Stimulated activated CD4-positive, alpha-beta T cell treated with anti-CD3 and anti-CD28 coated beads, Interleukin-1b, Interleukin-23, amount 100 ng/mL, for 48 hours (primary cell): ENCODE data around the gene CREB5.
"Not testable (repeated sequence)": the region's sequence is repeated elsewhere in the genome, so short reads cannot be mapped to it uniquely, and the experiment has no call there.

Experiments
- DNase-seq: peaks from one replicate; pipeline ENCODE4 v3.0.0-alpha.2; 2020

The CREB5 gene

DNA sequence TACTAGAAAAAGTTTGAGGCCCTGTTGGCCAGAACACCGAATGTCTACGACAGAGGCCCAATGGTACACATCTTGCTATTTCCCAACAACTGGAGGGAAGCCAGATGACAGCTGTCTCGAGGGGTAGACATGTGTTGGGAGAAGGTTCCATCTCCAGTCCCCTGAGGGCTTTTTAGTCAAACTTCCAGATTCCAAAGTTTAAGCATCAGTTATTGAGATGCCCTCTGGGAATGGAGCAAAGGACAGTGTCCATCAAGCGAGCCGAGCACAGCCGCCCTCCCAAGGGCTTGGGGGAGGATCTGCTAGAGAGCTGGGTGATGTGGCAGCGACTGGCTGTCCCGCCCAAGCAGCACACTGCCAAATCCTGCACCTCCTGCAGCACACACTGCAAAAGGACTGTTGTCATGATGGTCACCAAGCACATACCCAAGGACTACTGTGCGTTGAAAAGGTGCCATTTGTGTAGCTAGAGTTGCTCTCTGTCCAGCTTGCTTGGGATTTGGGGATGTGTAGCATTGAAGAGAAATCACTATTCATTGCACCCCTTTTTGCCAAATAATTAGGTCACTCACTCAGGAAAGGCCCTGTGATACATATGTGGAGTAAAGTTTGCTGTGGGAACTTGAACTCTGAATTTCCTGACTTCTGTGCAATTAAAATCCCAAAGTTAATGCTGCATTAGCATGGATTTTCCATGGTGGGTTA lies 381.2 kb downstream of the CREB5 start:
- no peak for DNase-seq

DNA sequence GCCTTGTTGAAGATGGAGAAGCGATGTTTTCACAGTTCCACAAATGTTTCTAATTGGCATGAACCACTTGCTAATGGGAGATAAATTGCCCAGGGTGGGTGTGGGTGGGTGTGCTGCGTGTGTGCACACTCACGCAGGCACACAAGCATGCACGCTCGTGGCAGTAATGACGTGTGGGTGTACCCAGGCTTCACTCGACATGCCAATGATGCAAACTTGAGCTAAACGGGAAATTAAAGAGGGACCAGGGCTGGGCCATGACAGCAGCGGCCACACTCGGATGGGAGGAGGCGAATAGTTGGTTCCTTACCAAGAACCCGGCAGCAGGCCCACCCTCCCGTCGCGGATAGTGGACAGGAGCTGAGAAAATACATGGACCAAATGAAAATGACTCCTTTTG lies 386.0 kb downstream of the CREB5 start:
- DNase-seq = no peak

DNA sequence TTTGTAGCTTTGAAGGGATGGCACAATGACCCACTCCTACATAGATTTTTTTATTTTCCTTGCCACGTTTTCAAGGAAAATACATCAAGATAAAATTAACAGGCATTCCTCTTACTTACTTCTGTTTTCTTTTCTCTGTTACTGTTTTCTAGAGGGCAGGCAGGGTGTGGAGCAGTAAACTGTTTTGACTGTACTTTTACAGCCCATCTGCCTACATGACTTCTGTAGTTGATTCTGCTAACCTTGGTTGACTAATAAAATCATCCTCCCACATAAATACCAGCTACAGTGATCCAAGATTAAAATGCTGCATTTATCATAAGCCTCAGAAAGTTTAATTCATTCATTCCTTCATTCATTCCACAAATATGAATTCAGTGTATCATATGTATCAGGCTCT lies 387.3 kb downstream of the CREB5 start:
- no peak for DNase-seq

DNA sequence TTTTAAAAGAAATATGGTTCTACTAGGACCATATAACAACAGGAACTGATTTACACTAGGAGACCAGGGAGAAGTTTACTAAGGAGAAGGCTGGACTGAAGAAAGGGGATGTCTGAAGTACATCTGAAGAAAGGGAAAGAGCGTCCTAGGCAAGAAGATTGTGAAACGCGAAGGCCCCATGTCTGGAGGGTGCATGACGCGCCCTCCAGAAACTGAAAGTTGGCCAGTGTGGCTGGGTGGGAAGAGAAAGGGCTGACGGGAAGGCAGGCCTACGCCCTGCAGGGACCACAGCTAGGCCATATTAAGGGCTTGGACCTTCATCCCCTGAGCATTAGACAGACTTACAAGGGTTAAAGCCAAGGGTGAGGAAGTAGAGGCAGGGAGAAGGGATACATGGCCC lies 387.8 kb downstream of the CREB5 start:
- DNase-seq = no peak

DNA sequence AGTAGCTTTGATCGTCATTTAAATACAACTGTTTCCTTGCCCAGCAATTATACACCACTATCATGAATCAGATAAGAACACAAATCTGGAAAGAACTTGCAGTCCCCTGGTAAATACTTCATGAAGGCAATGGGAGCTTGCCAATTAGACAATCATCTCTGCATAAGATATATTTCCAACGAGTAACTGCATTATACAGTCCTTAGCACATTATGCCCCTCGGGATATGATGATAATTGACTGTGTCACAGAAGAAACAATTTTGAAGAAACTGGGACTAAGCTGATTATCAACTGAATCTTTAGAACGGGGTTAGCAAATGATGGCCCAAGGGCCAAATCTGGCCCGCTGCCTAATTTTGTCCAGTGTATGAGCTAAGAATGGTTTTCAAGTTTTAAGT lies 390.1 kb downstream of the CREB5 start:
- DNase-seq = no peak

DNA sequence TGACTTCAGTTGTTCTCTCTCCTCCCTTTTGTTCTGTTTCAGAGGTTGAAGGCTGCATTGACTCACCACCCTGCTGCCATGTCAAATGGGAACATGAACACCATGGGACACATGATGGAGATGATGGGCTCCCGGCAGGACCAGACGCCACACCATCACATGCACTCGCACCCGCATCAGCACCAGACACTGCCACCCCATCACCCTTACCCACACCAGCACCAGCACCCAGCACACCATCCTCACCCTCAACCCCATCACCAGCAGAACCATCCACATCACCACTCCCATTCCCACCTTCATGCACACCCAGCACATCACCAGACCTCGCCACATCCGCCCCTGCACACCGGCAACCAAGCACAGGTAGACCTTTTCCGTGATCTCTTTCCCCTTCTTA lies 391.8 kb downstream of the CREB5 start:
- no peak for DNase-seq

DNA sequence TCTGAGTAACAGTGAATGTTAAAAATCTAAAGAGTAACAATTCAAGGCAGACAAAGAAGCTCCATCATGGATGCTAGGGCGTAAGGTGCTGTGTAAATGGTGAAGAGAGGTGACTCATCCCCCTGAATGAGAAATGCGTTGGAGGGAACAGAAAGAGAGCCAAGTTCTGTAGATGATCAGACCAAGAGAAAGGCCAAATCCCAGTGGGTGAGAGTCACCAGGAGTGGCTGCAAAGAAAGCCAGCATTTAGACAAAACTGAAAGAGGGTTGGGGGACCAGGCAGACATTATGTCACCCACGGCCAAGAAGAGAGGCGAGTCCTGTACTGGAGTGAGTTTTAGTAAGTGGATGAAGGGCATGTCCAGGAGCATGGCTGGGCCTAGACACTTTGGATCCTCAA lies 392.7 kb downstream of the CREB5 start:
- DNase-seq = no peak

DNA sequence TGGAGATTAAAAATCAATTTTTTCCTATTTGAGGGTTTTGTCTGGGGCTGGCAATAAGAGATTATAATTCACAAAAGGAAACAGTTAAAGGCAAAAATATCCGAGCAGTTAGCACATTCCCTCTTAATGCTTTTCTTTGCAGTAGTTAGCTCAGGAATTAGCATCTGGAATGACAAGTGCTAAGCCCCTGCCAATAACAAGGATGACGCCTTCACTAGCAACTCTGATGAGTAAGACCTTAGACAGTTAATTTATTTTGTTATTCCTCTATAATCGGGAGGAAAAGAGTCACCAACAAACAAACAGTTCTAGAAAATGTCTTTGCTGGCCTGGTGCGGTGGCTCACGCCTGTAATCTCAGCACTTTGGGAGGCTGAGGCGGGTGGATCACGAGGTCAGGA lies 394.5 kb downstream of the CREB5 start:
- DNase-seq = no peak

DNA sequence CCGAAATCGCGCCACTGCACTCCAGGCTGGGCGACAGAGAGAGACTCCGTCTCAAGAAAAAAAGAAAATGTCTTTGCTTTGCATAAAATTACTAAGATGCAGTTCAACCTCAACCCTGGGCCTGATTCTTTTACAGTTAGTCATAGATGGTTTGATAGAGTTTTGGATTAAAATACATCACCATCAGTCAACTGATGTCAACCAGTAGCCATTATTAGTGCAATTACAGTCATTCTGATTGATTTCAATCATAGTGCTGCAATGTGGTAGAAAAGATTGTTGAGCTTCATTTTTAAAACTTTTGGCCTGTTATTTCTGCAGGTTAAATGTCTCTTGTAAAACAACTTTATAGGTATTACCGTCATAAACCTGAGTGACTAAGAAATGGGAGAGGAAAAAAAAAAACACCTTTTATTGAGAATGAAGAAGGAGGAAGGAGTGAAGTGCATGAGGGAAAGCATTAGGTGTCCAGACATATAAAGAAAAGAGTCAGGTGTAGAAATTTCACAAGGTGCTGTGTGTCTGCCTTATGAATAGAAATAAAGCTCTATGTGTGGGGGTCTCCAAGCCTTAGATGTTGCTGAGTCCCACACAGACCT lies 395.2 kb downstream of the CREB5 start:
- DNase-seq = no peak

DNA sequence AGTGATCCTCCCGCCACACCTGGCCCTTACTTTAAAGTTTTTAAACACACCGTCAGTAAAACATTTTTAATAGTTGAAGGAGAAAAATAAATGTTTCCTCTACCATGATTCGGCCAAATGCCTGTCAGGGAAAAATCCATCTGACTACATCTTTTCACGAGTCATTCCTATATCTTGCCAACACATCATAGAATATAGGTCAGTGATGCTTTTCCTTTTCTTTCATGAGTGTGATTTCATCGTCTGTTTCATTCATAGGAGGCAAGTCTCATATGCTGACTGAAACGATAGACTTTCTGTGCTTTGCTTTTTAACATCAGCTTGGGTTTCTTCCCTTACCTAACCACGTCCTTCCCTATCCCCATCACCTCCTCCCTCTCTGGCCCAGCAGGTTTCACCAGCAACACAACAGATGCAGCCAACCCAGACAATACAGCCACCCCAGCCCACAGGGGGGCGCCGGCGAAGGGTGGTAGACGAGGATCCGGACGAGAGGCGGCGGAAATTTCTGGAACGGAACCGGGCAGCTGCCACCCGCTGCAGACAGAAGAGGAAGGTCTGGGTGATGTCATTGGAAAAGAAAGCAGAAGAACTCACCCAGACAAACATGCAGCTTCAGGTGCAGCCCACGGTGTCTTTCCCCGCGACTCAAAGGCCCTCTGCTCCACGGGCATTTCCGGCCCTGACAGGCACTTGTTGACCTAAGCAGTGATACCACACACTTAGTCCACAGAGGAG lies 396.6 kb downstream of the CREB5 start:
- no peak for DNase-seq

DNA sequence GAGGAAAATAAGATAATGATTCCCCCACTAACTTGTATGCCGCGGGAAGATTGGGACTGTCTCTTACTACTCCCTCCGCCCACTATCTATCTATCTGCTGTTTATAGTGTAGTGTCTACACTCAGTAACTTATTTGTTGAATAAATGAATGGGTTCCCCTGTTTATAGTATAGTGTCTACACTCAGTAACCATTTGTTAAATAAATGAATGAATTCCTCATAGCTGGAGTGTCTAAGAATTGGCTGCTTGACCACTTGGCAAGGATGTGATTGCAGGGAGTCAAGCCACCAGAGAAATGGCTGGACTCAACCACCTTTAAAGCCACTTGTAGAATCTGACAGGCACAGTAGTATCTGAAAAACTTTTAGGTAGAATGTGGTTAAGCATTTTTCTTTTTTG lies 398.7 kb downstream of the CREB5 start:
- DNase-seq = no peak

DNA sequence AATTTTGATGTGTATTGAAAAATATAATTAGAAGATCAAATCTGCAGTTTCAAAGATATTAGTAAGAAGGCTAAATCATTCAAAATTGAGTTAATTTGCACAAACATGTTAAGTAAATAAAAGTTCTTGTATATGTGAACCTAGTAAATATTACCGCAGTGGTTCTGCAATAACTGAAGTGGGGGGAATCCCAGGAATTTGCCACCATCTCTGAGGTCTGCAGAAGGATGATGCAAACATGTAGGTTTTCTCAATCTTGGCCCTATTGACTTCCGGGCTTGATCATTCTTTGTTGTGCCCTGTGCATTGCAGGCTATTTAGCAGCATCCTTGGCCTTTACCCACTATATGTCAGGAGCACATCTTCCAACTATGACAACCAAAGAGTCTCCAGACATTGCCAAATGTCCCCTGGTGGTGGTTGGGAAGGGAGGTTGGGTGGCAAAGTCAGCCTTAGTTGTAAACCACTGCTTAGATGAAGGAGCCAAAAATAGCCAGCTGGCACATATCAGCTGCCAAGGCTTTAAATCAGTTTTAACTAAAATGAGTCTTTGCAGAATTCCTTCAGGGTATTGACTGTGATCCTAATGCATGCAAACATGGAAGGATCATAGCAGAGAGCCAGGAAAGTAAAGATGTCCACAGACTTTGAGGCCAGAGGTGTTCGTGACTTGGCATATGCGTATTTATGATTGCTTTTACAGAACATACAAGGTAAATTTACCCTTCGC lies 399.5 kb downstream of the CREB5 start:
- DNase-seq = no peak

DNA sequence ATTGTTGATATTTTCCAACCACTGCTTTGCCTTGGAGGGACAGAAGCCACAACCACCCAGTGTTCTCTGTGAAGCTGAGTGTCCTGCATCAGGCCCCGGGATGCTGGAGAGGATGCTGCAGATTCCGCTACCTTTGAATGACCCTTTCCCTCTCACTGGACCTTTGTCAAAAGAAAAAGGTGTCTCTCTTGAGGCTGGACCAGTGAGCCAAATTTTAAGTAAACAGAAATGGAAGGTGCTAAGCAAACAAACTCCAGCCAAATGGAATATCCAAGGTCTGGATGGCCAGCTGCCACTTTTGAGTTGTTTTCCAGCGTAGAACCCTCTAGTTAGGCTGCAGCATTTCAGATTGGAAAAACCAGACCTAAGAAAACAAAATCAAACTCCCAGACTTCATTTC lies 400.3 kb downstream of the CREB5 start:
- no peak for DNase-seq

DNA sequence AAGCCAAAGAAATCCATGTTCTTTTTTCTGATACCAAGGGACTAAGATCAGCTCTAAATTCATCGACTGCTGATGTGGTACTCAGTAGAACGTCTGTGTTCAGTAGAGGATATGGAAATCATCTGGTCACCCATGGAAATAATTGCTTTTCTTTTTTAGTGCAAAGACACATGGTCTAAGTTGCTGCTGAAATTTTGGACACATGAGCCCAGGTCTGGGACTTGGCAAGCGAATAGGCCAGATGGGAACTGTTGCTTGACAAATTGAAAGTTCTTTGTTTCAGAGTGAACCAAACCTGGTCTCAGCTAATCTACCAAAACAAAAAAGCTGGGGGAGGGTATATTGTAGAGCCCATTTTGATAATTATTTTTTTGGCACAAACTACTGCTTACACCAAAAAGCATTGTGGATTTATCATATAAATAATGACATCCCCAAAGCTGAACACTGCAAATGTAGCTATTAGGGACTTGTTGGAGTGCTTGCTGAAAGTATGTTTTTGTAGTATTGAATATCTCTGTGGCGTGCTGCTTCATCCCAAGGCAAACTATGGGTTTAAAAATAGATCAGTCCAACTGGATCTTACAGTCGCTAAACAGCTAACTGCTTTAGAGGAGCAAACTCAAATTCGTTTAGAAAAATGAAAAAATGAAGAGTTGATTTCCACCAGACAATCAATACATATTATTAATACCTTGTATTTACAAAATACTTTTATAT lies 401.1 kb downstream of the CREB5 start:
- no peak for DNase-seq

DNA sequence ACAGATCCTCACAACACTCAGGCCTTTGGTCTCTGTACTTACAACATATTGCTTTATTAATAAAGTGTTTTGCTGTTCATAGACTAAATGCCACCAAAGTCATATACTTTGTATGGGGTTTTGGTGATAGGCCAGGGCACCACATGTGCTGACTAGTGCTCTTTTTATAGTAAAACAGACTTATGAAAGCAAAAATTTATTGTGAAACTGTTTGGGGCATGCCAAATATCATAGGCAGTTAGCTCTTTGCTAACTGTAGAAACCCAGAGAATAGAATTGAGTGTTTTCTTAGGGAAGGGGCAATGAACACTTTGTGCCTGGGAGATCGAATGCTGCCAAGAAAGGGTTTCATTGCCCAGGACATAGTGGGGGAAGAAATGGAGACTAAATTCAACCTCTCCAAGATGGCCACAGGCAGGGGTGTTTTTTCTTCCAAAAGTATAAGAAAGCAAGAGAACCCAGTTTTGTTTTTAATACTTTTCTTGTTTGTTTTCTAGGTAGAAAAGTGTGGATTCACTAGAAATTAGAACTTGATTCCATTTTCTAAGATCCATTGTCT lies 403.1 kb downstream of the CREB5 start:
- no peak for DNase-seq

DNA sequence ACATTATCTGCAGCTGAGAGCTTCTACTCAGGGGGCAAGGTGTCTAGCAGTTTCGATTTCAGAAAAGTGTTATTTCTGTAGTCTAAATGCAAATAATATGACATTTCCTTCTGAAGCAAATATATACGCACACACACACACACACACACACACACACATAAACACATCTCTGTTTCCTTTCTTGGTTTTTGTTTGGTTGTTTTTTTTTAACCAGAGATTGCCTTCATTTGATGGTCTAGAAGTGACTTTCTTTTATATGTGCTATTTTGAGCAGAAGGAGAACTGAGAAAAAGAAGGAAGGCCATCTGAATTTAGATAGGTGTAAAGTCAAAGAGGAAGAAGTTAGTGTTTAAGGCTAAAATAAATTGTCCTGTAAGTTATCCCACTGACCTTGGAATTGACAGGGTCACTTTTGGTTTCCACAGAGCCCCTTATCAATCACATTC lies 403.6 kb downstream of the CREB5 start:
- DNase-seq = no peak

DNA sequence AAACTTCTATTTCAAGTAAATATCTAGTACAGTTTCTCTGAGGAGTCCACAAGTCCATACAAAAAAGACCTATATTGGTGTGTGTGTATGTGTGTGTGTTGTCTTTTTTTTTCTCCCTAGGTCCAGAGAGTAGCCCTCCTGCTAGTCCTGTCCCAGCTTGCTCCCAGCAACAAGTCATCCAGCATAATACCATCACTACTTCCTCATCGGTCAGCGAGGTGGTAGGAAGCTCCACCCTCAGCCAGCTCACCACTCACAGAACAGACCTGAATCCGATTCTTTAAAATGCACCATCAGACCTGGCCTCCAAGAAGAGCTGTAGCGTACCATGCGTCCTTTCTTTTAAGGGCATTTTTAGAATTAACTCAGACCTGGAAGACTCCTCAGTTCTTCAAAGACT lies 406.7 kb downstream of the CREB5 start:
- DNase-seq = no peak

DNA sequence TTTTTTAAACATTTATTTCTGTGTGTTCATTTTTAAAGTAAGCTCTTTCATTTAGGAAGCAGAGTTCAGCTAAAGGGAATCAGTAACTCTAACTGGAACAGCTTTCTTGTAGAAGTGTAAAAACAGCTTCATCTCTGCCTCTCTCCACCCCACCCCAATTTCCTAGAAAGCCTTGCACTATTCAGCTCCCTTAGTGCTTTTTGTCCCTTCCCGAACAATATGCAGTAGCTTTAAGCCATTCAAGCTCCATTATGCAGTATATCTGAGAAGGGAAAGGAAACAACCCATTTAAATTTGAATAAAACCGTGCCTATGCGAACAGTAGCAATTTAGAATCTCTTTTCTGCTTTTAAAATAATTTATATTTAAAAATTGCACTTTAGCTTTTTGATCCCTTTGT lies 411.3 kb downstream of the CREB5 start:
- DNase-seq = no peak

DNA sequence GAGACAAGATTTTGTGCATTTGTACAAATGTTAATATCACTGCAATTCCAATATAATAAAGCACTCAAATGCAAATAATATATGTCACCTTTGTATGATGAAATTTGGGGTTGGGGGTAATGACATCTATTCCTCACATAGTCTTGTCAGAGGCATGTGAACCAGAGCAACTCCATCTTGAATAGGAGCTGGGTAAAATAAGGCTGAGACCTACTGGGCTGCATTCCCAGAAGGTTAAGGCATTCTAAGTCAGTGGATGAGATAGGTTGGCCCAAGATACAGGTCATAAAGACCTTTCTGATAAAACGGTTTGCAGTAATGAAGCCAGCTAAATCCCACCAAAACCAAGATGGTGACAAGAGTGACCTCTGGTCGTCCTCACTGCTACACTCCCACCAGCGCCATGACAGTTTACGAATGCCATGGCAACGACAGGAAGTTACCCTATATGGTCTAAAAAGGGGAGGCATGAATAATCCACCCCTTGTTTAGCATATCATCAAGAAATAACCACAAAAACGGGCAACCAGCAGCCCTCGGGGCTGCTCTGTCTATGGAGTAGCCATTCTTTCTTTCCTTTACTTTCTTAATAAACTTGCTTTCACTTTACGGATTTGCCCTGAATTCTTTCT lies 413.6 kb downstream of the CREB5 start:
- not testable (repeated sequence) for DNase-seq

DNA sequence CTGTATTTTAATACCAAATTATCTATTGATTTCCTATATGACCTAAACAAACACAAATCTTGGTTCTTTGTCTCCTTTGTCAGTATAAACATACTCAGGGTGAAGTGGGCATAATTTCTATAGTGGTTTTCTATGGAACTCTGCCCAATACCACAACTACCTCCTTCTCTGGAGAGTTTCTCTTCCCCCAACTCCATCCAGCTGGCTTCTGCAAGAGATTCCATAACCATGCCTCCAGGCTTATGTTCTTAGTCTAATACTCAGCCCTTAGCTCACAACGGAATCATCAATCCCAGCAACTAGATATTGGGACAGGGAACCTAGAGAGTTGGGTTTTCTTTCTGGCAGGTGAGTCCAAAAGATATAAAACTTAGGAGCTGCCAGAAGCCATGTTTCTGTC lies 418.5 kb downstream of the CREB5 start:
- no peak for DNase-seq

DNA sequence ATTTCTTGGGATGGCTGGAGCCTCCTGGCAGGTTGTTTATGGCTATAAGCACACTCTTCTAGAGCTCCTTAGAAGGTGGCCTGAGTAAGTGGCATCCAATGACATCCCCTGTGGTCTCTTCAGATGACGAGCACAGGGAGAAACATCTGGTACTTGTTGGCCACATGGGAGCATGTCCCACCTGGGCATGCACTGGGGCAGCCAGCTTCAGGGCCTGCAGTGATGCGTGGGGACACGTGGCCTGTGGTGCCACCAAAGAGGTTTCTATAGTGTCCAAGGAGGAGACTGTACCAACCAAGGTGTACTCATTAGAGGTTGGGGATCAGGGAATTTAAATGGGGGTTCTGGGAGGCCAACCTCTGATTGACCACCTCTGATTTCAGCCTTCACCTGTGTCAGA lies 420.4 kb downstream of the CREB5 start:
- no peak for DNase-seq

DNA sequence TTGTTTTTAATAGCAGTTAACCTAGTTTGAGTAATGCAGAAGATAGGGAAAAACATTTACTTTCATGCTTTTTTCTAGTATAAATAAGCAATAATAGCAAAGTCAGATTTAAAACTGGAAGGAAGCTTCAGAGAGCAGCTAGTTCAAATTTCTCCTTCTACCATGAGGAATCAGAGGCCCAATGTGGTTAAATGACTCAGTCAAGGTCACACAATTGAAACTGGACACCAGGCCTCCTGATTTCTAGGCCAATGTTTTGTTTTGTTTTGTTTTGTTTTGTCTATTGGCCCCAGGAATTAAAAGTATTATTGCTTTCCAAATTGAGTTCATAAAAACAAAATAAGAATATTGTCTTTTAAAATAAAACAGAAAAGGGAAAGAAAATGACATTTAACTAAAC lies 423.5 kb downstream of the CREB5 start:
- DNase-seq = no peak
